DND-41 (cell line): ENCODE measurements around the gene NRXN3.

Experiments
- ATAC-seq: fragments of 200-7000 bp; cut with Tn5 transposase; 3 replicates; pipeline ENCODE4 v1.9.1; 2021; ENCODE audit warnings: low read depth; ENCODE audit not compliant: insufficient read depth
- DNase-seq: peaks from one replicate; pipeline ENCODE4 v3.0.0-alpha.2; 2020
- H2AFZ ChIP-seq: 2 replicates; pipeline ENCODE4 v1.6.0; 2012; ENCODE audit warnings: low read depth, low read length
- H3K27ac ChIP-seq: 2 replicates; pipeline ENCODE4 v1.5.1; 2012; ENCODE audit warnings: low read length, inconsistent platforms
- H3K27me3 ChIP-seq: fragments of 200-600 bp; sonication (generic); 2 replicates; pipeline ENCODE4 v1.6.0; 2012; ENCODE audit warnings: low read length, mild to moderate bottlenecking, inconsistent platforms; ENCODE audit not compliant: insufficient read depth, poor library complexity
- H3K36me3 ChIP-seq: 2 replicates; pipeline ENCODE4 v1.5.1; 2012; ENCODE audit warnings: low read length, inconsistent platforms; ENCODE audit not compliant: insufficient read depth
- H3K4me1 ChIP-seq: 2 replicates; pipeline ENCODE4 v1.5.1; 2012; ENCODE audit warnings: mild to moderate bottlenecking, low read length; ENCODE audit not compliant: insufficient read depth
- H3K4me2 ChIP-seq: 2 replicates; pipeline ENCODE4 v1.6.0; 2012; ENCODE audit warnings: mild to moderate bottlenecking, moderate library complexity, low read length, inconsistent platforms; ENCODE audit not compliant: insufficient read depth
- H3K4me3 ChIP-seq, 2 experiments: fragments of 200-600 bp in 1 of 2; shearing (Covaris generic) in 1 of 2; 2 replicates each; pipeline ENCODE4 v1.5.1; 2012 to 2016; ENCODE audit warnings: inconsistent platforms in 2 of 2, low read length in 2 of 2, mild to moderate bottlenecking in 2 of 2, low read depth in 1 of 2, moderate library complexity in 1 of 2
- H3K79me2 ChIP-seq: 2 replicates; pipeline ENCODE4 v1.6.0; 2012; ENCODE audit warnings: low read length, inconsistent platforms; ENCODE audit not compliant: insufficient read depth
- H3K9ac ChIP-seq: 2 replicates; pipeline ENCODE4 v1.6.0; 2012; ENCODE audit warnings: low read depth, mild to moderate bottlenecking, inconsistent platforms, low read length, moderate library complexity
- H3K9me3 ChIP-seq: 2 replicates; pipeline ENCODE4 v1.5.1; 2012; ENCODE audit warnings: low read length, moderate library complexity, mild to moderate bottlenecking, inconsistent platforms; ENCODE audit not compliant: insufficient read depth, severe bottlenecking
- H4K20me1 ChIP-seq: 2 replicates; pipeline ENCODE4 v1.6.0; 2012; ENCODE audit warnings: low read length; ENCODE audit not compliant: insufficient read depth
- CTCF ChIP-seq: IDR thresholded peaks from 2 replicates; pipeline ENCODE4 v1.5.1; 2012; ENCODE audit warnings: borderline replicate concordance, low read length, moderate library complexity, mild to moderate bottlenecking; ENCODE audit not compliant: poor library complexity, severe bottlenecking; ENCODE audit errors: extremely low read depth
- EZH2 ChIP-seq: IDR thresholded peaks from 3 replicates; pipeline ENCODE4 v1.6.1; 2012; ENCODE audit warnings: borderline replicate concordance, low read depth, mild to moderate bottlenecking, moderate library complexity, low read length, inconsistent platforms; ENCODE audit not compliant: severe bottlenecking

NRXN3 gene

DNA sequence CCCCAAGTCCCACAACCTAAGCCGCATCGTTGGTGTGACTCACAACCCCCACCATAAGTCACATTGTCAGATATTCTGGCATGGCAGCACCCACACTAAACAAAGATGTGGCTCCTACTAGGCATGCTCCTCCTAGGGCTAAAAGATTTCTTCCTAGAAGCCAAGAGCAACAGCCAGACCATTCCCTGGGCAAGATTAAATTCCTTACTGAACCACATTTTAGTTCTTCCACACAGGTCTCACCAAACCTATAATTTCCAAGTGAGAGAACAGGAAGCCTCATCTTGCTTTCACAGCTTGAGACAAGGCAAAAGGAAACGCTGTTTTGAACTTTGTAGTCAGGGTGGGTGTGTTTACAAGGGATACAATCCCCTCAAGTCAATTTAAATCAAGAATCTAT is 1408.3 kb downstream of the NRXN3 start:
- no peak overlapping the region for H3K4me3 ChIP-seq
- no peaks in the 10 kb centered on the region for H3K4me1 ChIP-seq
- no peak overlapping the region for H3K9ac ChIP-seq
- ATAC-seq, result no peak
- H3K27ac ChIP-seq, result no peak overlapping the region
- no peaks in the 10 kb centered on the region for H3K79me2 ChIP-seq
- H3K9me3 ChIP-seq, result no peaks in the 10 kb centered on the region
- H4K20me1 ChIP-seq, result no peaks in the 10 kb centered on the region
- TF ChIP-seq CTCF (no peak), EZH2 (no peak)
- no peak overlapping the region for H3K4me2 ChIP-seq
- no peaks in the 10 kb centered on the region for H3K36me3 ChIP-seq
- no peaks in the 10 kb centered on the region for H3K27me3 ChIP-seq
- H2AFZ ChIP-seq, result no peak overlapping the region
- DNase-seq, result no peak

- no peak for ATAC-seq
- no peaks in the 10 kb centered on the region for H3K36me3 ChIP-seq
Measured at GRCh38 chr14:79580414-79580813, 1410.2 kb downstream of the NRXN3 start.

DNA sequence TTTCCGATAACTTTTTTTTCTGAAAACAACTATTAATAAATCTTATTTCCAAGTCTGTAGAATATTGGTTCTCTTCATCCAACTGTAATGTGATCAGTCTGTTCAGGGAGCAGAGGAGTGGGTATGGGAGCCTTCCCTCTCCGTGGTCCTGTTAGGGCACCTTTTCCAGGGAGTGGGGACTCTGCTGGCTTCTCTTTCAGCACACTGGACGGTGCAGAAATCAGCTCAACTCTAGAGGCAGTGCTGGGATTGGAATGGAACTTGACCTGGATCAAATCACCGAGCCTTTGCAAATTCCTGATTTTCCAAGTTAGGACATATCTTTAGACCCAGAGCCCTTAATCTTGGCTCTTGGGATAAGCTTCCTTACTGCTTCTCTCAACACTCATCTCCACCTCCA is 1410.7 kb downstream of the NRXN3 start:
- no peaks in the 10 kb centered on the region for H3K27me3 ChIP-seq
- ATAC-seq, result no peak
- H3K27ac ChIP-seq, result no peak overlapping the region
- H3K79me2 ChIP-seq, result no peaks in the 10 kb centered on the region
- no peak overlapping the region for H3K4me2 ChIP-seq
- H3K4me1 ChIP-seq, result no peaks in the 10 kb centered on the region
- H3K9ac ChIP-seq, result no peak overlapping the region
- H3K9me3 ChIP-seq, result no peaks in the 10 kb centered on the region
- TF ChIP-seq EZH2 (no peak), CTCF (no peak)
- H3K36me3 ChIP-seq, result no peaks in the 10 kb centered on the region
- H2AFZ ChIP-seq, result no peak overlapping the region
- H4K20me1 ChIP-seq, result no peaks in the 10 kb centered on the region
- H3K4me3 ChIP-seq, result no peak overlapping the region
- no peak for DNase-seq

More at GRCh38 chr14:79580414-79580813, 1410.2 kb downstream of the NRXN3 start:
- Histone ChIP-seq H3K27ac (no peak overlapping the region), H3K79me2 (no peaks in the 10 kb centered on the region), H3K9me3 (no peaks in the 10 kb centered on the region), H3K4me3 (no peak overlapping the region), H3K4me2 (no peak overlapping the region), H4K20me1 (no peaks in the 10 kb centered on the region), H3K4me1 (no peaks in the 10 kb centered on the region), H3K27me3 (no peaks in the 10 kb centered on the region), H2AFZ (no peak overlapping the region), H3K9ac (no peak overlapping the region)
- no peak for DNase-seq
- TF ChIP-seq EZH2, result no peak
- TF ChIP-seq CTCF, result no peak

GRCh38 chr14:79581912-79582576 is 1411.9 kb downstream of the NRXN3 start:
- no peaks in the 10 kb centered on the region for H3K9me3 ChIP-seq
- H3K4me2 ChIP-seq, result no peak overlapping the region
- DNase-seq (no peak), ATAC-seq (no peak)
- H3K4me1 ChIP-seq, result no peaks in the 10 kb centered on the region
- H2AFZ ChIP-seq, result no peak overlapping the region
- no peaks in the 10 kb centered on the region for H3K36me3 ChIP-seq
- H3K27me3 ChIP-seq, result no peaks in the 10 kb centered on the region
- no peak overlapping the region for H3K27ac ChIP-seq
- no peaks in the 10 kb centered on the region for H4K20me1 ChIP-seq
- H3K9ac ChIP-seq, result no peak overlapping the region
- TF ChIP-seq CTCF, result no peak
- H3K4me3 ChIP-seq, result no peak overlapping the region
- H3K79me2 ChIP-seq, result no peaks in the 10 kb centered on the region
